Mucosa of descending colon (tissue), 3 donors: ENCODE data around the gene IWS1. TPM values are rescaled to one million over a fixed set of nuclear protein-coding genes. Genes with fewer than 3 reads are reported as not detected.

Experiments
- ATAC-seq: fragments of 200-7000 bp; cut with Tn5 transposase; one replicate; pipeline ENCODE4 v1.9.1; 2020; ENCODE audit warnings: mild to moderate bottlenecking, moderate library complexity
- DNase-seq, 3 donors: peaks; one replicate each; pipeline ENCODE4 v3.0.0-alpha.2; 2020
- H3K36me3 ChIP-seq: fragments of 200-600 bp; one replicate; pipeline ENCODE4 v1.8.0; 2021; ENCODE audit warnings: low read depth, mild to moderate bottlenecking
- H3K4me1 ChIP-seq: fragments of 200-600 bp; one replicate; pipeline ENCODE4 v1.8.0; 2021; ENCODE audit warnings: low read depth, mild to moderate bottlenecking
- H3K4me3 ChIP-seq: fragments of 200-600 bp; one replicate; pipeline ENCODE4 v1.8.0; 2021; ENCODE audit warnings: mild to moderate bottlenecking
- H3K9me3 ChIP-seq: fragments of 200-600 bp; one replicate; pipeline ENCODE4 v1.8.0; 2021; ENCODE audit warnings: mild to moderate bottlenecking
- intact Hi-C, 2 donors: fragments of 100-400 bp; cut with DNase I in 1 of 2; cut with micrococcal nuclease in 1 of 2; formaldehyde crosslinking; loops; one replicate each; pipeline versions ENCODE4 v1.11.0 to v1.11.1; 2022; cut with DNase I, micrococcal nuclease
- total RNA-seq, 3 donors: library from RNA; stranded (reverse); fragmentation: NEBNext Ultra II Directional in 2 of 3; extraction: Animal tissue kit (Norgen Biotek cat#: 25700) in 2 of 3; gene quantifications; one replicate each; pipeline versions ENCODE4 v1.2.1 to v1.2.4, GENCODE V29; 2021 to 2023
- TF ChIP-seq, protein P1 (sequence below): fragments of 200-600 bp; IDR thresholded peaks from one replicate; pipeline ENCODE4 v1.8.0; 2022; ENCODE audit warnings: antibody characterized with exemption, mild to moderate bottlenecking
- donor health status: DM: no; HTN: no; CAD: no; lungs with moderate emphysema.
- donor health status: DM: no; HTN: no; CAD: no.
- donor health status: DM: no; HTN: yes; CAD: no.

Gene IWS1
- total RNA-seq, 3 donors from 2014 or later, result 32.3 to 38.4 (median 33.2) TPM

DNA sequence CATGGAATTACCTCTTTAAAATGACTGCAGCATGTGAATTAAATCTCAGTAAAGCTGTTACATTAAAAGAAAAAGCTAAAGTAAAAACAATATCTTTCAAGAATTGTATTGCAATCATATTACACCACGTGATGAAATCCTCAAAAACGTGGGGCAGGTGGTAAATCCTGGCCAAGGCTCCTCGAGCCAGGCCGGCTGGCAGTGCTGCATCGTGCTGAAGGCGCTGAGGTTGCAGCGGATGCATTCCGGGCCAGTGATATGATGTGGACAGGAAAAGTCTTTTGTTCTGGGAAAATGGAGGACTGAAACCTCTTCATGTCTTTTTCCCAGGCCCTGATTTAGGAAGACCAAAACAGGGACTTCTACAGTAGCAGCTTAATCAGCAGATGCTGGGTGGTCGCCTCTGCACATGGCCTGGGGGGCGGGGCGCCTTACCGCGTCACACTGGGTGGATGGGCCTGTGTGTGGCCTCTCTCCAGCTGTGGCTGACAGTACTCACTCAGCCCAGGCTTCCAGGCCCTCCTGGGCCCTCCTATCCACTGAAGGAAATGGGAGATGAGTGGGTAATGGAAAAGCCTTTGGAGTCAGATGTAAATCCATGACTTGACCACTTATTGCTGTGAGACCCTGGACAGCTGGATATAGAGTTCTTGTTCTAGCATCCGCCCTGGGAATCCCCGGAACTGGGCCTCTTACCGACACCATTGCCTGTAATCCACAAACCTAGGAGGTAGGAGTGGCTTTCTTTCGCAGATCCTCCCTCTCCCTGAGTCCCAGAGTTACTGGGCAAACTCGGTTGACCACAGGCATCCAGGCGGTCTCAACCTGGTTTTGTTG lies 62.9 kb downstream of the IWS1 start:
- ATAC-seq, result no peak

GRCh38 chr2:127462461-127462860 lies 63.8 kb downstream of the IWS1 start:
- no peaks in the 10 kb centered on the region for H3K9me3 ChIP-seq
- no peaks in the 10 kb centered on the region for H3K4me1 ChIP-seq
- H3K4me3 ChIP-seq, result no peak overlapping the region
- ATAC-seq, result no peak
- intact Hi-C loops, result no loop called here
- TF ChIP-seq, protein P1, sequence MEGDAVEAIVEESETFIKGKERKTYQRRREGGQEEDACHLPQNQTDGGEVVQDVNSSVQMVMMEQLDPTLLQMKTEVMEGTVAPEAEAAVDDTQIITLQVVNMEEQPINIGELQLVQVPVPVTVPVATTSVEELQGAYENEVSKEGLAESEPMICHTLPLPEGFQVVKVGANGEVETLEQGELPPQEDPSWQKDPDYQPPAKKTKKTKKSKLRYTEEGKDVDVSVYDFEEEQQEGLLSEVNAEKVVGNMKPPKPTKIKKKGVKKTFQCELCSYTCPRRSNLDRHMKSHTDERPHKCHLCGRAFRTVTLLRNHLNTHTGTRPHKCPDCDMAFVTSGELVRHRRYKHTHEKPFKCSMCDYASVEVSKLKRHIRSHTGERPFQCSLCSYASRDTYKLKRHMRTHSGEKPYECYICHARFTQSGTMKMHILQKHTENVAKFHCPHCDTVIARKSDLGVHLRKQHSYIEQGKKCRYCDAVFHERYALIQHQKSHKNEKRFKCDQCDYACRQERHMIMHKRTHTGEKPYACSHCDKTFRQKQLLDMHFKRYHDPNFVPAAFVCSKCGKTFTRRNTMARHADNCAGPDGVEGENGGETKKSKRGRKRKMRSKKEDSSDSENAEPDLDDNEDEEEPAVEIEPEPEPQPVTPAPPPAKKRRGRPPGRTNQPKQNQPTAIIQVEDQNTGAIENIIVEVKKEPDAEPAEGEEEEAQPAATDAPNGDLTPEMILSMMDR, result no peak
- H3K36me3 ChIP-seq, result no peaks in the 10 kb centered on the region
- no peak for DNase-seq

More for the DNA sequence above, 62.9 kb downstream of the IWS1 start:
- DNase-seq, result no peak
- intact Hi-C loops, result no loop called here
- Histone ChIP-seq H3K4me3 (no peak overlapping the region), H3K4me1 (no peaks in the 10 kb centered on the region), H3K9me3 (no peaks in the 10 kb centered on the region), H3K36me3 (no peaks in the 10 kb centered on the region)
- TF ChIP-seq, protein P1, result no peak

DNA sequence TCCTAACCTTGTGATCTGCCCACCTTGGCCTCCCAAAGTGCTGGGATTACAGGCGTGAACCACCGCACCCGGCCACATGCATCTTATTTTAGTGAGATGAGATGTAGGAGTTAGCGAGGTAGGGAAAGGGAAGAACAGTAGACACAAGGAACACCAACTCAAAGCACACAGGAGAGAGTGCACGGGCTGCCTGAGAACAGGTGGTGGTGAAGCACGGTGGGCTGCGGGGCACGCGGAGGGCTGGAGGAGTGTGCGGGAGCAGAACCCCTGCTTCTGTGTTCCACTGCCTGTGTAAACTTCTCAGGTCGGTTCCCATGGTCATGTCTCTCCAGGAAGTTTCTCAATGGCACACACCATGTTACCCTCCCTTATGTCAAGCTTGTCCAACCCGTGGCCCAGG lies 69.3 kb downstream of the IWS1 start:
- Histone ChIP-seq H3K4me1 (peaks cover 18% of the 10 kb centered on the region), H3K4me3 (no peak overlapping the region), H3K36me3 (no peaks in the 10 kb centered on the region), H3K9me3 (no peaks in the 10 kb centered on the region)
- TF ChIP-seq, protein P1, result no peak
- ATAC-seq (no peak), DNase-seq (no peak)
- intact Hi-C loops, result no loop called here

- peak in 1 of 3 donors; percentile 64 for DNase-seq
- no peak overlapping the region for H3K4me3 ChIP-seq
- TF ChIP-seq, protein P1, result no peak
Observed at GRCh38 chr2:127455566-127456493, 70.5 kb downstream of the IWS1 start.

DNA sequence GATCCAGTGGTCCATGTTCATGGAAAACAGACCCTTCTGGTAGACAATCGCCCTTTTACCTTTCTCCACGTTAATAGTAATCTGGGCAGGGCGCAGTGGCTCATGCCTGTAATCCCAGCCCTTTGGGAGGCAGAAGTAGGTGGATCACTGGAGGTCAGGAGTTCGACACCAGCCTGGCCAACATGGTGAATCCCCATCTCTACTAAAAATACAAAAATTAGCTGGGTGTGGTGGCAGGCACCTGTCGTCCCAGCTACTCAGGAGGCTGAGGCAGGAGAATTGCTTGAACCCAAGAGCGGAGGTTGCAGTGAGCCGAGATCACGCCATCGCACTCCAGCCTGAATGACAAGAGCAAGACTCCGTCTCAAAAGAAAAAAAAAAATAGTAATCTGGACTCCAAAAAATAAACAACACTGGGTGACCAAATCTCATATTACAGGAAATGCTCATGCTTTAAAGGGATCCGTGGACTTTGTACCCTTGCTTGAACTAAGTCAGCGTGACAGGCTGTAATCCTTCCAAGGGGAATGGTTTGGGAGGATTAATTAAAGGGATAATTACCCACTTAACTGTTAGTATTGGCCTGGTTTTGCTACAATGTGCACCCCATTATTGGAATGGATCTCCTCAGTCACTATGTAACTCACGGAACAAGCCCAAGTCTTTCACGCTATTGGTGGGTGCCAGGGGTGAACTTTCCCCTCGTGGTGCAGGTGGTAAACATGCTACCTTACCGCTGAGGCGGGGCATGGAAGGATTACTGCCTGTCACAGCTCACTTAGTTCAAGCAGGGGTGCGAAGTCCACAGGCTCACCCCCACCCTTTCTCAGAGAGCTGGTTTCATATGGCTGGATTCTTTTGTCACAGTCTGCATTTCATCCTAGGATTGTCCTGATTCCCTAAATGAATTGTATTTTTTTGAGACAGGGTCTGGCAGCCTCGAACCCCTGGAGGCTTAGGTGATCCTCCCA lies 71.4 kb downstream of the IWS1 start:
- Histone ChIP-seq H3K36me3 (no peaks in the 10 kb centered on the region), H3K4me3 (no peak overlapping the region), H3K9me3 (no peaks in the 10 kb centered on the region), H3K4me1 (peaks cover 18% of the 10 kb centered on the region)
- TF ChIP-seq, protein P1, result no peak
- ATAC-seq, result peak; percentile 97
- peak; percentile 80 to 90 (median 86) for DNase-seq
- intact Hi-C loops, result no loop called here

More at GRCh38 chr2:127455566-127456493, 70.5 kb downstream of the IWS1 start:
- intact Hi-C loops, result no loop called here
- peaks cover 18% of the 10 kb centered on the region for H3K4me1 ChIP-seq
- H3K36me3 ChIP-seq, result no peaks in the 10 kb centered on the region
- H3K9me3 ChIP-seq, result no peaks in the 10 kb centered on the region
- ATAC-seq, result peak; percentile 77
